ENCODE results near the gene ANKRD29.

ANKRD29 gene

GRCh38 chr18:23551978-23552377 is 110.7 kb downstream of the ANKRD29 start:
- DNase-seq: no peak

- DNase-seq: no peak
These were observed 111.8 kb downstream of the ANKRD29 start for GRCh38 chr18:23550898-23551297.

Measured in NK-92 treated with Interleukin-12 subunit alpha and Interleukin-12 subunit beta, amount 100 ng/mL, for 24 hours (cell line).